Stomach (tissue), 4 donors: ENCODE measurements around the gene FAF2.

ENCODE experiments used
- CTCF ChIP-seq, 7 experiments: fragments of 450-650 bp in 4 of 7; fragments of 200-600 bp in 3 of 7; sonication (generic) in 3 of 7; IDR thresholded peaks; one replicate each; pipeline ENCODE4 v1.5.1; 2016 to 2019; ENCODE audit warnings: antibody characterized with exemption in 7 of 7, control low read depth in 2 of 7, mild to moderate bottlenecking in 1 of 7
- EP300 ChIP-seq: sonication (generic); formaldehyde crosslinking; IDR thresholded peaks from one replicate; pipeline ENCODE4 v1.6.1; 2017; ENCODE audit warnings: antibody characterized with exemption
- POLR2A ChIP-seq, 4 donors: fragments of 450-650 bp; IDR thresholded peaks; one replicate each; pipeline ENCODE4 v1.6.1; 2016; ENCODE audit warnings: antibody characterized with exemption in 4 of 4, control low read depth in 2 of 4, mild to moderate bottlenecking in 1 of 4, moderate library complexity in 1 of 4
- POLR2AphosphoS5 ChIP-seq, 3 donors: sonication (generic); formaldehyde crosslinking; IDR thresholded peaks; one replicate each; pipeline ENCODE4 v1.6.1; 2016; ENCODE audit warnings: antibody characterized with exemption in 3 of 3

- TF ChIP-seq CTCF (IDR thresholded peaks at IDR 0.05) = peak in 1 of 7 experiments; percentile 28
- no peak for TF ChIP-seq POLR2A (IDR thresholded peaks at IDR 0.05)
- no peak for TF ChIP-seq POLR2AphosphoS5 (IDR thresholded peaks at IDR 0.05)
- no peak for TF ChIP-seq EP300
Measured at GRCh38 chr5:176542596-176543427, 94.6 kb downstream of the FAF2 start.
